GM11168 (cell line): ENCODE results near the gene MRPS31.

ENCODE experiments used
- in situ Hi-C: fragments of 300-500 bp; cut with MboI; formaldehyde crosslinking; loops from one replicate; pipeline ENCODE4 v1.12.0; 2022; ENCODE audit warnings: low sequenced_read_pairs; ENCODE audit not compliant: unreplicated experiment

The MRPS31 gene

DNA sequence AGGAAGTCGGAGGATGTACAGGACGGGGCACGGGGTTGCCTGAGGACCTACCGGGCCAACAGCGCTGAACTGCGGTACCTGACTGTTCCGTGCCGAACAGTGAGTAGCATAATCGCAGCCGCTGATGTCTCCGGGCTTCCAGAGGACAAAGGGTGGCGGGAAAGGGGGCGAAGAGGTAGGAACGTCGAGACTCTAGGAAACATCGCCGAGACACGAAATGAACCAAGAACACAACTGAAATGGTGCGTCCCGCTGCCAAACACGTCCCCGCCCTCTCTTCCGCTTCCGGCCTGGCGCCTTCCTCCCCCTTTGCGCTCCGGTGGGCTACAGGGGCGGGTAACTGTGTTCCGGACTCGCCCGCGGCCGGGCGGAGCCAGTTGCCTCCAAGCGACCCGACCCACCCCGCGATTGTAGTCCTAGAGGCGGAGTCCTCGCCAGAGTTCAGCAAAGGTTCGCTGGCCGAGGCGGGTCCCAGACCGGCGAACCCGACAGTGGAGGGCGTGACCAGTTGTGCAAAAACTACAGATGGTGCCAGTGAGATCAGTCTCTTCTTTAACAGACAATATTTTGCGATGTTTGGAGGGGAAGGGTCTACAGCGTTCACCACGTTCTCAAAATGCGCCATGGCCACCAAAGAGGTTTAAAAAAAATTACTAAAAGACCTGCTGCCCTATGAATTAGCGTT is at the start of gene MRPS31:
MRPS31 (minus strand) TSS at position 257 of the 685 bp plus-strand sequence; CDS start at position 203, 54 bp downstream.
- in situ Hi-C loops, result no loop called here

- in situ Hi-C loops, result no loop called here
These were observed 48.9 kb upstream of the MRPS31 start for GRCh38 chr13:40819797-40820315.

DNA sequence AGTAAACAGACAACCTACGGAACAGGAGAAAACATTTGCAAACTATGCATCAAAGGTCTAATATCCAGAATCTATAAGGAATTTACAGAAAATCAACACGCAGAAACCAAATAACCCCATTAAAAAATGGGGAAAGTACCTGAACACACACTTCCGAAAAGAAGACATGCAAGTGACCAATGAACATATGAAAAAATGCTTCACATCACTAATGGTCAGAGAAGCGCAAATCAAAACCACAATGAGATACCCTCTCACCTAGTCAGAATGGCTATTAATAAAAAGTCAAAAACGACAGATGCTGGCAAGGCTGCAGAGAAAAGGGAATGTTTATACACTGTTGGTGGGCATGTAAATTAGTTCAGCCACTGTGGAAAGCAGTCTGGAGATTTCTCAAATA is 47.9 kb upstream of the MRPS31 start:
- in situ Hi-C loops, result no loop called here

DNA sequence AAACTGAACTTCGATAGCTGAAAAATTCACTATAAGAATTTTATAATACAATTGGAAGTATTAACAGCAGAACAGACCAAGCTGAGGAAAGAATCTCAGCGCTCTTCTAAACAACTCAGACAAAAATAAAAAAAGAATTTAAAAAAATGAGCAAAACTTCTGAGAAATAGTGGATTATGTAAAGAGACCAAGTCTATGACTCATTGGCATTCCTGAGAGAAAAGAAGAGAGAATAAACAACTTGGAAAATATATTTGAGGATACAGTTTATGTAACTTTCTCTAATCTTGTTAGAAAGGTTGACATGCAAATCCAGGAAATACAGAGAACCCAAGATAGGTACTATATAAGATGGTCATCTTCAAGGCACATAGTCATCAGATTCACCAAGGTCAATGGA is 43.8 kb upstream of the MRPS31 start:
- in situ Hi-C loops, result no loop called here

- in situ Hi-C loops, result no loop called here
These were observed 42.9 kb upstream of the MRPS31 start for GRCh38 chr13:40813667-40814454.

DNA sequence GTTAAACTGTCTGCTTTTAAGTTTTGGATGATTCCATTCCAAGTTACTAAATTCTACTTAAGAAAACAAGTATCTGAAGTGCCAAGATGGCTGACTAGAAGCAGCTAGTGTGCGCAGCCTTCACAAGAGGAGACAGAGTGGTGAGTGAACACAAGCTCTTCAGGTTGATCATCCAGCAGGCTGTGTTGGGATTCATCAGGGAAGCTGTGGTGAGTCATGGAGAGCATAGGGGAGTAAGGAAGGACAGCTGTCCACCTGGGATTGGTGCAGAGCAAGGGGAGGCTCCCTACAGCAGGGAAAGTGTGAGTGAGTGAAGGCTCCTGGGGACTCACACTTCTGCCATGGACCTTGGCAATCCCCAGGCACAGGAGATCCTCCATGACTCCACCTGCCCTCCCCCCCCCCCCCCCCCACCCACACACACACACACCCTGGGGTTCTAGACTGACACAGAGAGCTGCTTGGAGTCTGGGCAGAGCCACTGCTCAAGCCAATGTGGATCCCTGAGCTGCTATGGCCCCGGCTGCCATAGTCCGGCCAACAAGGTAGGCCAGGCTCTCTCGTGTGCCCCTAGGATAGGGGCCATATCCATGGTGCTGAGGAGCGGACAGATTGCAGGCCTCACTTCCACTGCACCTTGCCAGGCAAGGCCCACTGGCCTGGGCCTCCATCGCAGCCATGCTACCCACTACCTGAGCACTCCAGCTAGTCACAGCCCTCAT is 41.9 kb upstream of the MRPS31 start:
- in situ Hi-C loops, result no loop called here

- in situ Hi-C loops, result no loop called here
These were observed 41.1 kb upstream of the MRPS31 start for GRCh38 chr13:40812102-40812501.

GRCh38 chr13:40809471-40809870 is 38.5 kb upstream of the MRPS31 start:
- in situ Hi-C loops, result no loop called here

GRCh38 chr13:40806241-40806640 is 35.3 kb upstream of the MRPS31 start:
- in situ Hi-C loops, result no loop called here

DNA sequence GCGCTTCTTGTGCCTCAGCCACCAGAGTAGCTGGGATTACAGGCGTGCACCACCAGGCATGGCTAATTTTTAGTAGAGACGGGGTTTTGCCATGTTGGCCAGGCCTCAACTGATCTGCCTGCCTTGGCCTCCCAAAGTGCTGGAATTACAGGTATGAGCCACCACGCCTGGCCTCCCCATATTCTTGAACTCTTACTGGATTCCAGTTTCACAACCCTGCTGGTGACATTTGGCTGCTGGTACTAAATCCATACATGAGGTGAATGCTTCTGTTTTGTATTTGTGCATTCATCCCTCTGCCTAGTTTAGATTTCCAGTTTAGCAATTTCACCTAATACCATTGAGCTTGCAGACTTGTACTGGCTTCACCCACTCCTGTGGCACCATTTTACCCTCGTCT is 32.3 kb upstream of the MRPS31 start:
- in situ Hi-C loops, result no loop called here

GRCh38 chr13:40801255-40802217 is 30.5 kb upstream of the MRPS31 start:
- in situ Hi-C loops, result no loop called here

GRCh38 chr13:40800559-40800958 is 29.6 kb upstream of the MRPS31 start:
- in situ Hi-C loops, result no loop called here

DNA sequence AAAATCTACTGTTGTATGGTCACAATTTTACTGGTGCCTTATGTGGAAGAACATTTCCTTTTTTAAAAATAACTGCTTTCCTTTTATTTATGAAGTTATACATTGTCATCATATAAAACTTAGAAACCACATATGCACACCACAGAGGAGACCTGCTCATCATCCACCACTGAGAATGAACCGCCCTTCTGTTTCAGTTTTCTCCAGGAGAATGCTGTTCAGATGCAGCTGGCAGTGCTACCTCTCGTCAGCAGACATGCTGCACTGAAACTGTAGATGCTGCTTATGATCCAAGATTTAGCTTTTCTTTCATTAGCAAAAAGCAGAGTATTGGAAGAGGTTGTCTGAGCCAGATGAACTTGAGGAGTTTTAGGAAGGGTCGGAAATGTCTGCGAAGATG is 28.5 kb upstream of the MRPS31 start:
- in situ Hi-C loops, result no loop called here

- in situ Hi-C loops, result no loop called here
These were observed 27.4 kb upstream of the MRPS31 start for GRCh38 chr13:40798380-40798779.

- in situ Hi-C loops, result no loop called here
These were observed 25.7 kb upstream of the MRPS31 start for GRCh38 chr13:40796649-40797048.

GRCh38 chr13:40794414-40795368 is 23.7 kb upstream of the MRPS31 start:
- in situ Hi-C loops, result no loop called here

GRCh38 chr13:40793339-40793738 is 22.3 kb upstream of the MRPS31 start:
- in situ Hi-C loops, result no loop called here

DNA sequence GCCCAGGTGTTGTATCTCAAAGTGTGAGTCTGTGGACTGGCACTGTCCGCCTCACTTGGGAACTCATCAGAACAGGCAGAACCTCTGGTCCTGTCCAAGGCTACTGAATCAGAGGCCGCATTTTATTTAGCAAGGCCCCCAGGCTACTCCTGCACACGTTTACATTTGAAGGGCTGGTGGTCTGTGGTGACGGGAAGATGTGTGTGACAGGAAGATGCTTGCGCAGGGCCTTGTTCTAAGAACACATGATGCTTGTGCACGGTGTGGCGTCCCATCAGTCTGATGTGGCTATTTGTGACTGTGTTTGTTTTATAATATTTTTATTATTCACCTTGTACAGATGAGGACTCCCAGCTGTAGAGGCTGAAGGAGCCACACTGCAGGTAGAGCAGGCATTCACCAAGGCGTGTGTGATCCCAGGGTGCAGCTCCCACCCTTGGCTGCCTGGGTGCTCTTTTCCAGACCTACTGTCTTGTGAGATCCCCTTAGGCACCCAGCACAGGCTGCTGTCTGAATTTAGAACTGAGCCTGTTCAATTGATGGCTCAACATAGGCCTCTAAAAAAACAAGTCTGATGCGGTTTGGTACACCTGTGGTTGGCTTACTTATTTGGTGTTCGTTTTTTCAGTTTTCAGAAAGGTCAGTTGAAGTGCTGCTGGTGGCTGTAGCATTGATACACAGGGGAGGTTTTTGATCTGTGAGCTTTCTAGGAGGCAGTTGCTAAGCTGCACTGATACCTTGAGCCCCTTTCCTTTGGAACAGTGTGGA is 21.5 kb upstream of the MRPS31 start:
- in situ Hi-C loops, result no loop called here
